ENCODE measurements around the gene PEBP1.

PEBP1 gene

GRCh38 chr12:118136559-118137003 is 657 bp downstream of the PEBP1 start:
- DNase-seq: peak; percentile 46

GRCh38 chr12:118137148-118137678 is 1.3 kb downstream of the PEBP1 start:
- no peak for DNase-seq

GRCh38 chr12:118140825-118141224 is 4.9 kb downstream of the PEBP1 start:
- no peak for DNase-seq

GRCh38 chr12:118144499-118144898 is 8.6 kb downstream of the PEBP1 start:
- DNase-seq: no peak

GRCh38 chr12:118145113-118145797 is 9.3 kb downstream of the PEBP1 start:
- DNase-seq: no peak

- no peak for DNase-seq
These were observed 9.9 kb downstream of the PEBP1 start for GRCh38 chr12:118145798-118146156.

- DNase-seq: no peak
These were observed 12.4 kb downstream of the PEBP1 start for GRCh38 chr12:118148287-118148686.

GRCh38 chr12:118150625-118151024 is 14.7 kb downstream of the PEBP1 start:
- DNase-seq: no peak

GRCh38 chr12:118151755-118152154 is 15.8 kb downstream of the PEBP1 start:
- no peak for DNase-seq

- no peak for DNase-seq
These were observed 24.6 kb downstream of the PEBP1 start for GRCh38 chr12:118160536-118160935.

GRCh38 chr12:118164798-118165486 is 29.0 kb downstream of the PEBP1 start:
- no peak for DNase-seq

- DNase-seq: no peak
These were observed 31.0 kb downstream of the PEBP1 start for GRCh38 chr12:118166946-118167345.

- no peak for DNase-seq
These were observed 40.0 kb downstream of the PEBP1 start for GRCh38 chr12:118175823-118176447.

GRCh38 chr12:118183155-118183554 is 47.2 kb downstream of the PEBP1 start:
- DNase-seq: no peak

- no peak for DNase-seq
These were observed 47.8 kb downstream of the PEBP1 start for GRCh38 chr12:118183711-118184110.

- DNase-seq: no peak
These were observed 49.9 kb downstream of the PEBP1 start for GRCh38 chr12:118185602-118186397.

GRCh38 chr12:118187751-118188435 is 52.0 kb downstream of the PEBP1 start:
- no peak for DNase-seq

GRCh38 chr12:118188690-118189371 is 52.9 kb downstream of the PEBP1 start:
- no peak for DNase-seq

- no peak for DNase-seq
These were observed 53.8 kb downstream of the PEBP1 start for GRCh38 chr12:118189741-118190191.

GRCh38 chr12:118190266-118190665 is 54.3 kb downstream of the PEBP1 start:
- DNase-seq: no peak

- no peak for DNase-seq
These were observed 57.6 kb downstream of the PEBP1 start for GRCh38 chr12:118193477-118193876.

- no peak for DNase-seq
These were observed 58.0 kb downstream of the PEBP1 start for GRCh38 chr12:118193958-118194357.

Data from CD4-positive, alpha-beta T cell treated with Interleukin-17A for 4 hours (primary cell).